Transverse colon (tissue), 4 donors: Measurements from ENCODE around the gene BCAS2. TPM values are rescaled to one million over a fixed set of nuclear protein-coding genes. Genes with fewer than 3 reads are reported as not detected.

Experiments used
- DNase-seq: peaks from one replicate; pipeline ENCODE4 v3.0.0-alpha.2; 2019
- H3K27ac ChIP-seq, 4 donors: fragments of 200-600 bp; sonication (generic); 2 replicates each; pipeline ENCODE4 v1.5.1; 2016 to 2018; ENCODE audit warnings: inconsistent platforms in 4 of 4
- H3K27me3 ChIP-seq: fragments of 200-600 bp; sonication (generic); 2 replicates; pipeline ENCODE4 v1.5.1; 2017; ENCODE audit warnings: inconsistent platforms
- H3K36me3 ChIP-seq, 4 donors: fragments of 200-600 bp; sonication (generic); 2 replicates each; pipeline ENCODE4 v1.5.1; 2017 to 2019; ENCODE audit warnings: inconsistent platforms in 4 of 4
- H3K4me1 ChIP-seq, 4 donors: fragments of 200-600 bp; sonication (generic); 2 replicates each; pipeline ENCODE4 v1.5.1; 2017 to 2020; ENCODE audit warnings: inconsistent platforms in 4 of 4
- H3K4me3 ChIP-seq, 4 donors: fragments of 200-600 bp; sonication (generic); 1 replicate in 1 of 4; 2 replicates in 3 of 4; pipeline versions ENCODE4 v1.5.1 to v1.6.1; 2017 to 2019; ENCODE audit warnings: inconsistent platforms in 4 of 4
- H3K9me3 ChIP-seq, 2 donors: fragments of 200-600 bp; sonication (generic); 2 replicates each; pipeline ENCODE4 v1.5.1; 2017 to 2019; ENCODE audit warnings: inconsistent platforms in 2 of 2
- EP300 ChIP-seq: sonication (generic); formaldehyde crosslinking; IDR thresholded peaks from one replicate; pipeline ENCODE4 v1.6.1; 2017; ENCODE audit warnings: antibody characterized with exemption, low read depth
- POLR2A ChIP-seq: fragments of 450-650 bp; IDR thresholded peaks from one replicate; pipeline ENCODE4 v1.6.1; 2016; ENCODE audit warnings: antibody characterized with exemption, mild to moderate bottlenecking, moderate library complexity
- POLR2AphosphoS5 ChIP-seq, 3 donors: sonication (generic); formaldehyde crosslinking; IDR thresholded peaks; one replicate each; pipeline ENCODE4 v1.6.1; 2016; ENCODE audit warnings: antibody characterized with exemption in 3 of 3
- WGBS, 2 donors: methylation state at CpG; one replicate each; pipeline ENCODE4 v1.1.5; 2018; ENCODE audit warnings: low coverage in 1 of 2; 5-methylcytosine and 5-hydroxymethylcytosine counted together
- in situ Hi-C, 4 donors: fragments of 200-750 bp; cut with MboI; loops; one replicate each; pipeline versions ENCODE4 v1.15.0 to v1.15.1; 2017; ENCODE audit warnings: low sequenced_read_pairs in 3 of 4, low pct_ligation_motif_present in 1 of 4, low pct_unique_long_range_greater_than_20kb in 1 of 4
- intact Hi-C: fragments of 100-400 bp; cut with DNase I; formaldehyde crosslinking; loops from one replicate; pipeline ENCODE4 v1.15.1; 2023; ENCODE audit warnings: low total_unique reads
- total RNA-seq, 4 donors: library from RNA; depleted of rRNA; stranded (reverse); fragments of >200 nt; gene quantifications; one replicate each; pipeline ENCODE4 v1.1.0, GENCODE V29; 2016
- TF ChIP-seq, protein P1 (sequence below), 5 experiments: fragments of 200-600 bp in 3 of 5; fragments of 450-650 bp in 2 of 5; sonication (generic) in 3 of 5; IDR thresholded peaks; 1 replicate in 2 of 5; 2 replicates in 3 of 5; pipeline ENCODE4 v1.5.1; 2016 to 2017; ENCODE audit warnings: antibody characterized with exemption in 5 of 5, inconsistent platforms in 3 of 5, mild to moderate bottlenecking in 2 of 5, moderate library complexity in 1 of 5

BCAS2 gene
- 10 to 100 TPM; 22.4 to 26.5 (median 24.5) TPM for total RNA-seq

DNA sequence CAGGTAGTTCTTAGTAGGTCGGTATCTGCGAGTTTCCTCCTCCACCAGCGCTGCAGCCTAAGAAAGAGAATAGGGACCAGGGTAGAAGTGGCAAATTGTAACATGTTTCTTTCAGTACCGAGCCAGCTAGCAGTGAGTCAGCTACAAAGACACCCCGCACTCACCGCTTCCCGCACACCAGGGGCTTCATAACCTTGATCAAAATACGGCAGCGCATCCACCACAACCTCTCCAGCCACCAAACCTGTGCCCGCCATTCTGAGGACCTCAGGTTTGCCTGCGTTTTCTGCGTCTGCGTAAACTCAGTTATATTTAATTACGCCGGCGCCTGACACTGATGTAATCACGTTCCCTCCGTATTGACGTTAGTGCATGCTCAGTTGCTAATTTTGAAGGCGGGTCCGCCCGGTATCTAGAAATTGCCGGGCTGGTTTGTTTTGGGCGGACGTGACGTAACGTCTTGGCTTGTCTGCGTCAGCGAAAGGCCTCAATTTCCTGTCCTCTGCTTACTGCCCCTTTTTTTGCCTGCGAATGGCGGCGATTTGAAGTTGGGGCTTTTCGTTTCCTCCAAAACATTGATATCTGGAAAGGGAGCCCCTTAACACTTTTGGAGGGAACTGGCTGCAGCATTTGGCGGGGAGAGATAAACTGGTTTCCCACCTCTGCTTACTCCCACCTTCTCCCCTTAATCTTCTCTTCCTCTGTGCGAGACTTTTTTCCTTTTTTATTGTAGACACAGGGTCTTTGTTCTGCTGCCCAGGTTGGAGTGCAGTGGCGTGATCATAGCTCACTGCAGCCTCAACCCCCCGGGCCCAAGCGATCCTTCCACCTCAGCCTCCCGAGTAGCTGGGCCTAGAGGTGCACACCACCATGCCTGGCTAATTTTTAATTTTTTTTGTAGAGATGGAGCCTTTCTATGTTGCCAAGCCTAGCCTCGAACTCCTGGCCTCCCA is at the start of gene BCAS2:
Gene BCAS2 (minus strand): TSS at position 281 of the 953 bp plus-strand sequence. CDS start 24 bp downstream, at position 257.
- Histone ChIP-seq H3K36me3 (no peaks in the 10 kb centered on the region), H3K27me3 (no peaks in the 10 kb centered on the region), H3K9me3 (no peaks in the 10 kb centered on the region), H3K4me1 (peaks cover 8 to 25% (median 18%) of the 10 kb centered on the region in 4 donors), H3K27ac (peak within 1 kb of the TSS; percentile 83 to 90 (median 90)), H3K4me3 (peak within 1 kb of the TSS; percentile 39 to 70 (median 52))
- intact Hi-C loops (no loop called here), in situ Hi-C loops (loop anchor here in 1 of 4 donors (25.0 kb wide), 1 partner anchor 131 kb away; the partner anchor contains the start of gene NRAS)
- DNase-seq, result peak; percentile 98
- peak; percentile 95 for TF ChIP-seq POLR2A
- TF ChIP-seq, protein P1, sequence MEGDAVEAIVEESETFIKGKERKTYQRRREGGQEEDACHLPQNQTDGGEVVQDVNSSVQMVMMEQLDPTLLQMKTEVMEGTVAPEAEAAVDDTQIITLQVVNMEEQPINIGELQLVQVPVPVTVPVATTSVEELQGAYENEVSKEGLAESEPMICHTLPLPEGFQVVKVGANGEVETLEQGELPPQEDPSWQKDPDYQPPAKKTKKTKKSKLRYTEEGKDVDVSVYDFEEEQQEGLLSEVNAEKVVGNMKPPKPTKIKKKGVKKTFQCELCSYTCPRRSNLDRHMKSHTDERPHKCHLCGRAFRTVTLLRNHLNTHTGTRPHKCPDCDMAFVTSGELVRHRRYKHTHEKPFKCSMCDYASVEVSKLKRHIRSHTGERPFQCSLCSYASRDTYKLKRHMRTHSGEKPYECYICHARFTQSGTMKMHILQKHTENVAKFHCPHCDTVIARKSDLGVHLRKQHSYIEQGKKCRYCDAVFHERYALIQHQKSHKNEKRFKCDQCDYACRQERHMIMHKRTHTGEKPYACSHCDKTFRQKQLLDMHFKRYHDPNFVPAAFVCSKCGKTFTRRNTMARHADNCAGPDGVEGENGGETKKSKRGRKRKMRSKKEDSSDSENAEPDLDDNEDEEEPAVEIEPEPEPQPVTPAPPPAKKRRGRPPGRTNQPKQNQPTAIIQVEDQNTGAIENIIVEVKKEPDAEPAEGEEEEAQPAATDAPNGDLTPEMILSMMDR (IDR thresholded peaks at IDR 0.05), result no peak
- peak; percentile 75 for TF ChIP-seq EP300
- peak; percentile 95 to 96 (median 96) for TF ChIP-seq POLR2AphosphoS5 (IDR thresholded peaks at IDR 0.05)
- 8 to 31% methylated on average over 6 to 40 of the region's 40 CpGs for WGBS, 2 donors

DNA sequence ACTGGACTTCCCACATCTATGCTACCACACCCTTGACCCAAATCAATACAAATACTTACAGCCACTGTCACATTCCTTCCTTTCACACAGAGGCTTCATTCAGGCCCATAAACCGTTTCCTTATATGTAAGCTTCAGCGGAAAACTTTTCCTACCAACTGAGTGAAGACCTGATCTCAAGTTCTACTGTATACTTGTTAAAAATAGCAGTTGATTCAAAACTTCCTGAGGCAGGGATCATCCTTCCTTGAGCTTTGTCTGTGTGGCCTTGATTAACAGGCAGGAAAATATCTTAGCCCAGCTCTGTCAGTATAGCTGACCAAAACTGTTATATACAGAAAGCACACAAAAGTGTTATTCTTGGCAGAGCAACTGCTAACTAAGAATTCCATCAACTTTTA is 45.7 kb upstream of the BCAS2 start:
- H3K4me1 ChIP-seq, result no peaks in the 10 kb centered on the region
- peaks cover 0 to 3% of the 10 kb centered on the region in 2 donors for H3K9me3 ChIP-seq
- H3K27me3 ChIP-seq, result no peaks in the 10 kb centered on the region
- no peaks in the 10 kb centered on the region for H3K36me3 ChIP-seq
- in situ Hi-C loops (no loop called here), intact Hi-C loops (no loop called here)
- H3K27ac ChIP-seq, result no peak overlapping the region
- H3K4me3 ChIP-seq, result no peak overlapping the region
- TF ChIP-seq, protein P1 (IDR thresholded peaks at IDR 0.05), result no peak
- TF ChIP-seq POLR2AphosphoS5 (IDR thresholded peaks at IDR 0.05), result no peak
- no peak for TF ChIP-seq POLR2A
- TF ChIP-seq EP300, result no peak
- 25 to 29% methylated on average over 2 of the region's 2 CpGs for WGBS, 2 donors
- no peak for DNase-seq

DNA sequence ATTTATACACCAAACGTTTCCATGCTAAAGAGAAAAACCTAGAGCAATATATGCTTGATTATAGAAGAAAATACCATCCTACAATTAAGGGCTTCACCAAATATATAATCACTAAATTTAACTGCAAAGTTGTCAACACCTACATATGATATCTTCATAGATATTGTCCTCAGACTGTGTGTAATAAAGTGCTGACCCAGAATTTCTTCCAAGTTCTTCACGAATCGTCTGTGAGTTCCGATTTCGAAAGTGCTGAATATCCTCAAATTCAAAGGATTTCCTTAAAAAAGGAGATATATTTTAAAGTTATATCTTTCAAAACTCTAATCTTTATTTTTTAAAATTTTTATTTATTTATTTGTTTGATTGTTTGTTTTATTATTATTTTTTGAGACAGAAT is 41.9 kb upstream of the BCAS2 start:
- TF ChIP-seq POLR2A, result no peak
- TF ChIP-seq, protein P1 (IDR thresholded peaks at IDR 0.05), result no peak
- no peak for TF ChIP-seq POLR2AphosphoS5 (IDR thresholded peaks at IDR 0.05)
- TF ChIP-seq EP300, result no peak
- DNase-seq, result no peak
- Histone ChIP-seq H3K4me3 (no peak overlapping the region), H3K27ac (no peak overlapping the region), H3K4me1 (no peaks in the 10 kb centered on the region), H3K9me3 (no peaks in the 10 kb centered on the region), H3K27me3 (no peaks in the 10 kb centered on the region), H3K36me3 (no peaks in the 10 kb centered on the region)
- in situ Hi-C loops, result no loop called here
- WGBS, 2 donors, result 94% methylated on average over 5 of the region's 5 CpGs
- intact Hi-C loops, result no loop called here

DNA sequence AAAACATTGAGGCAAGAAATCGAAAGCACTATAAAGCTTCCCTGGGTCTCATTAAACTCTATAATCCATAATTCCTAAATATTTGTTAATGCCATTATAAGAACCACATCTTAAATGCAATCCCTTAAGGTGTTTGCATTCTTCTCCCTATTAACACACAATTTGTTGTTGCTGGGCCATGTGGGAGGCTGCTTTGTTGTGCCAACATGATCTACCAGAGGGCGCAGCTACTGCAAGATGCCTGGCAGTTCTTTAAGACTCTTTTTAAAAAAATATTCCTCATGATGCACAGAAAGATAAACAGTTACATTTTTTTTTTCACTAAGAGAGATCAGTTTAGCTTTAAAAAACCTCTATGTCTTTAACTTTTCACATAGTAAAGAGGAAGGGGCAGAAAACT is 39.0 kb upstream of the BCAS2 start:
- intact Hi-C loops, result no loop called here
- TF ChIP-seq POLR2A (no peak), EP300 (no peak), POLR2AphosphoS5 (IDR thresholded peaks at IDR 0.05) (no peak)
- TF ChIP-seq, protein P1 (IDR thresholded peaks at IDR 0.05), result no peak
- no peak overlapping the region for H3K4me3 ChIP-seq

More for the DNA sequence above, 39.0 kb upstream of the BCAS2 start:
- H3K27me3 ChIP-seq, result no peaks in the 10 kb centered on the region
- H3K9me3 ChIP-seq, result no peaks in the 10 kb centered on the region
- H3K4me1 ChIP-seq, result no peaks in the 10 kb centered on the region
- in situ Hi-C loops, result no loop called here
- no peak for DNase-seq
- no peaks in the 10 kb centered on the region for H3K36me3 ChIP-seq
- 89 to 96% methylated on average over 2 of the region's 2 CpGs for WGBS, 2 donors
- H3K27ac ChIP-seq, result no peak overlapping the region
